SK-N-SH (cell line): ENCODE data around the gene TTC9B. TPM values are rescaled to one million over a fixed set of nuclear protein-coding genes. Genes with fewer than 3 reads are reported as not detected.

Experiments used
- CTCF ChIA-PET: fragments of 300-600, 350-600 bp; formaldehyde crosslinking; extraction: SDS; loops from one replicate; lab custom pipeline; 2021; lab: Yijun Ruan, JAX
- POLR2A ChIA-PET: fragments of 350-600 bp; sonication (Branson Sonifier 250); formaldehyde crosslinking; extraction: SDS; loops from one replicate; lab custom pipeline; 2020; ENCODE audit warnings: antibody characterized with exemption, inconsistent platforms; lab: Yijun Ruan, JAX
- DNase-seq: peaks from one replicate; pipeline ENCODE4 v3.0.0; 2012
- H2AFZ ChIP-seq: fragments of 200-600 bp; sonication (generic); 2 replicates; pipeline ENCODE4 v1.8.1; 2016; ENCODE audit warnings: antibody characterized with exemption, mild to moderate bottlenecking, low read depth
- H3F3A ChIP-seq: fragments of 200-600 bp; sonication (generic); replicated peaks from 2 replicates; pipeline ENCODE3; 2016; ENCODE audit warnings: antibody characterized with exemption, mild to moderate bottlenecking; ENCODE audit not compliant: insufficient read depth
- H3K27ac ChIP-seq, 2 experiments: fragments of 200-500 bp in 1 of 2; fragments of 200-600 bp in 1 of 2; sonication (Bioruptor generic) in 1 of 2; sonication (generic), shearing (Covaris generic) in 1 of 2; 2 replicates each; pipeline versions ENCODE4 v1.5.1 to v1.6.1; 2014 to 2016; ENCODE audit warnings: low read depth in 2 of 2, inconsistent platforms in 1 of 2, low read length in 1 of 2, mild to moderate bottlenecking in 1 of 2, mixed read lengths in 1 of 2
- H3K27me3 ChIP-seq: fragments of 200-600 bp; sonication (generic), shearing (Covaris generic); 2 replicates; pipeline ENCODE4 v1.6.1; 2016; ENCODE audit warnings: mixed run types; ENCODE audit not compliant: insufficient read depth
- H3K36me3 ChIP-seq, 2 experiments: fragments of 200-500 bp in 1 of 2; fragments of 200-600 bp in 1 of 2; sonication (Bioruptor generic) in 1 of 2; sonication (generic) in 1 of 2; replicated peaks in 1 of 2; 2 replicates each; pipeline versions ENCODE3 to v1.5.1; 2014 to 2016; ENCODE audit warnings: low read length in 1 of 2, mild to moderate bottlenecking in 1 of 2; ENCODE audit not compliant: insufficient read depth in 2 of 2, control insufficient read depth in 1 of 2
- H3K4me1 ChIP-seq, 2 experiments: fragments of 200-500 bp in 1 of 2; fragments of 200-600 bp in 1 of 2; sonication (Bioruptor generic) in 1 of 2; sonication (generic), shearing (Covaris generic) in 1 of 2; 2 replicates each; pipeline versions ENCODE4 v1.5.1 to v1.6.1; 2014 to 2016; ENCODE audit warnings: low read depth in 1 of 2, low read length in 1 of 2, mixed run types in 1 of 2; ENCODE audit not compliant: insufficient read depth in 2 of 2, control insufficient read depth in 1 of 2
- H3K4me2 ChIP-seq: fragments of 200-600 bp; sonication (generic), shearing (Covaris generic); 2 replicates; pipeline ENCODE4 v1.6.1; 2017; ENCODE audit warnings: mixed run types
- H3K4me3 ChIP-seq, 2 experiments: fragments of 200-500 bp in 1 of 2; fragments of 200-600 bp in 1 of 2; sonication (Bioruptor generic) in 1 of 2; sonication (generic), shearing (Covaris generic) in 1 of 2; 2 replicates each; pipeline versions ENCODE4 v1.5.1 to v1.8.1; 2014 to 2016; ENCODE audit warnings: low read depth in 2 of 2, inconsistent platforms in 1 of 2, low read length in 1 of 2, mild to moderate bottlenecking in 1 of 2, mixed read lengths in 1 of 2, moderate library complexity in 1 of 2
- H3K79me2 ChIP-seq: fragments of 200-600 bp; sonication (generic); 2 replicates; pipeline ENCODE4 v1.8.1; 2017; ENCODE audit warnings: mild to moderate bottlenecking; ENCODE audit not compliant: insufficient read depth
- H3K9ac ChIP-seq: fragments of 200-600 bp; sonication (generic); 2 replicates; pipeline ENCODE4 v1.6.1; 2017; ENCODE audit warnings: mixed run types
- H3K9me2 ChIP-seq: fragments of 200-600 bp; sonication (generic); 2 replicates; pipeline ENCODE4 v1.6.1; 2017; ENCODE audit warnings: mixed run types
- H3K9me3 ChIP-seq: fragments of 200-600 bp; sonication (generic); 2 replicates; pipeline ENCODE4 v1.6.1; 2017; ENCODE audit warnings: mixed run types, mild to moderate bottlenecking, moderate library complexity
- H4K20me1 ChIP-seq: fragments of 200-600 bp; sonication (generic); 2 replicates; pipeline ENCODE4 v1.6.1; 2017; ENCODE audit warnings: mild to moderate bottlenecking, mixed run types; ENCODE audit not compliant: insufficient read depth
- CHD2 ChIP-seq: fragments of 150-350 bp; IDR thresholded peaks from 2 replicates; pipeline ENCODE4 v1.6.1; 2018; ENCODE audit warnings: low read length; ENCODE audit not compliant: partially characterized antibody
- CTCF ChIP-seq: fragments of 200-600 bp; sonication (generic); IDR thresholded peaks from 2 replicates; pipeline ENCODE4 v1.6.1; 2017; ENCODE audit warnings: antibody characterized with exemption, mild to moderate bottlenecking, moderate library complexity
- EP300 ChIP-seq, 2 experiments: IDR thresholded peaks; 2 replicates each; pipeline versions ENCODE4 v1.4.0 to v1.6.1; 2012; ENCODE audit warnings: borderline replicate concordance in 1 of 2, low read depth in 1 of 2, low read length in 1 of 2
- EZH2phosphoT487 ChIP-seq: fragments of 200-600 bp; sonication (generic); IDR thresholded peaks from 2 replicates; pipeline ENCODE4 v1.6.1; 2017; ENCODE audit warnings: low read depth, mixed run types, mild to moderate bottlenecking, antibody characterized with exemption, moderate library complexity, borderline replicate concordance
- FOXM1 ChIP-seq: IDR thresholded peaks from 2 replicates; pipeline ENCODE4 v1.4.0; 2012; ENCODE audit warnings: low read depth, mild to moderate bottlenecking
- GABPA ChIP-seq: IDR thresholded peaks from 2 replicates; pipeline ENCODE4 v1.4.0; 2012; ENCODE audit warnings: low read depth, mild to moderate bottlenecking
- JUND ChIP-seq: IDR thresholded peaks from 2 replicates; pipeline ENCODE4 v1.4.0; 2012
- MAX ChIP-seq: IDR thresholded peaks from 2 replicates; pipeline ENCODE4 v1.4.0; 2012; ENCODE audit warnings: low read depth
- NFIC ChIP-seq: IDR thresholded peaks from 2 replicates; pipeline ENCODE4 v1.4.0; 2012; ENCODE audit warnings: borderline replicate concordance
- POLR2AphosphoS5 ChIP-seq: IDR thresholded peaks from 2 replicates; pipeline ENCODE4 v1.6.1; 2012; ENCODE audit warnings: low read depth, low read length
- RCOR1 ChIP-seq: fragments of 150-350 bp; IDR thresholded peaks from 2 replicates; pipeline ENCODE4 v1.6.1; 2017; ENCODE audit warnings: antibody characterized with exemption, low read length
- RFX5 ChIP-seq: IDR thresholded peaks from 2 replicates; pipeline ENCODE4 v1.6.1; 2012; ENCODE audit warnings: mild to moderate bottlenecking, improper control_type of control experiment, low read length
- TEAD4 ChIP-seq: IDR thresholded peaks from 2 replicates; pipeline ENCODE4 v1.4.0; 2012; ENCODE audit warnings: mild to moderate bottlenecking, borderline replicate concordance; ENCODE audit not compliant: insufficient read depth
- WGBS: methylation state at CpG from one replicate; pipeline ENCODE4 v1.1.6; 2017; ENCODE audit warnings: low lambda C conversion rate; 5-methylcytosine and 5-hydroxymethylcytosine counted together
- polyA plus RNA-seq, 3 experiments: library from polyadenylated mRNA; depleted of rRNA; stranded (reverse); fragments of >200 nt; gene quantifications; 2 replicates each; pipeline ENCODE4 v1.2.3, GENCODE V29; 2012

TTC9B gene
- polyA plus RNA-seq, 1 of the 3 experiments (the other 2 are of a cell fraction): 0.30 TPM

- H3K9me2 ChIP-seq: no peaks in the 10 kb centered on the region
- H4K20me1 ChIP-seq: peaks cover 26% of the 10 kb centered on the region
Observed at GRCh38 chr19:40263440-40264313, 45.5 kb upstream of the TTC9B start.

GRCh38 chr19:40262422-40262821 is 44.2 kb upstream of the TTC9B start:
- Histone ChIP-seq H3F3A (peaks cover 3% of the 10 kb centered on the region), H3K79me2 (peaks cover 51% of the 10 kb centered on the region), H3K4me1 (no peaks in the 10 kb centered on the region; a peak in 1 of 4 replicates), H4K20me1 (peaks cover 21% of the 10 kb centered on the region), H3K4me3 (no peak overlapping the region), H3K27ac (no peak overlapping the region), H3K9ac (no peak overlapping the region), H3K9me2 (no peaks in the 10 kb centered on the region), H2AFZ (no peak overlapping the region), H3K4me2 (no peak overlapping the region), H3K27me3 (no peaks in the 10 kb centered on the region), H3K9me3 (no peaks in the 10 kb centered on the region), H3K36me3 (peaks cover 0 to 8% of the 10 kb centered on the region in 2 experiments)
- POLR2A ChIA-PET: no interaction called here
- no peak for DNase-seq
- CTCF ChIA-PET: no interaction called here
- 90% methylated on average over 2 of the region's 3 CpGs for WGBS
- TF ChIP-seq EP300 (IDR thresholded peaks at IDR 0.05; ENCODE audit: borderline replicate concordance in 1 of 2, low read depth in 1 of 2, low read length in 1 of 2): no peak
- no peak for TF ChIP-seq POLR2AphosphoS5
- TF ChIP-seq MAX: no peak
- TF ChIP-seq FOXM1: no peak
- TF ChIP-seq RCOR1: no peak
- no peak for TF ChIP-seq EZH2phosphoT487
- no peak for TF ChIP-seq CHD2
- no peak for TF ChIP-seq GABPA
- TF ChIP-seq RFX5: no peak
- TF ChIP-seq CTCF: no peak
- no peak for TF ChIP-seq TEAD4
- no peak for TF ChIP-seq NFIC

More at GRCh38 chr19:40263440-40264313, 45.5 kb upstream of the TTC9B start:
- Histone ChIP-seq H3K9me3 (no peaks in the 10 kb centered on the region), H2AFZ (no peak overlapping the region), H3K27ac (no peak overlapping the region), H3K79me2 (peaks cover 50% of the 10 kb centered on the region), H3K4me1 (no peaks in the 10 kb centered on the region; a peak in 1 of 4 replicates), H3K4me3 (no peak overlapping the region), H3K27me3 (no peaks in the 10 kb centered on the region), H3F3A (peaks cover 3% of the 10 kb centered on the region), H3K36me3 (peaks cover 0 to 8% of the 10 kb centered on the region in 2 experiments), H3K4me2 (no peak overlapping the region), H3K9ac (no peak overlapping the region)
- CTCF ChIA-PET: no interaction called here
- 96% methylated on average over 19 of the region's 24 CpGs for WGBS
- TF ChIP-seq JUND (no peak), POLR2AphosphoS5 (no peak), FOXM1 (no peak)
- no peak for DNase-seq
- POLR2A ChIA-PET: no interaction called here
